Activated gamma-delta T cell (primary cell): Measurements from ENCODE around the gene OPTC.
"Not testable (repeated sequence)": the region's sequence is repeated elsewhere in the genome, so short reads cannot be mapped to it uniquely, and the experiment has no call there.

Source experiments
- DNase-seq: peaks from one replicate; lab custom pipeline; 2025; lab: John Stamatoyannopoulos, UW
- total RNA-seq, 2 donors: gene quantifications; one replicate each; lab custom pipeline; 2026; lab: John Stamatoyannopoulos, UW

Gene OPTC, protein sequence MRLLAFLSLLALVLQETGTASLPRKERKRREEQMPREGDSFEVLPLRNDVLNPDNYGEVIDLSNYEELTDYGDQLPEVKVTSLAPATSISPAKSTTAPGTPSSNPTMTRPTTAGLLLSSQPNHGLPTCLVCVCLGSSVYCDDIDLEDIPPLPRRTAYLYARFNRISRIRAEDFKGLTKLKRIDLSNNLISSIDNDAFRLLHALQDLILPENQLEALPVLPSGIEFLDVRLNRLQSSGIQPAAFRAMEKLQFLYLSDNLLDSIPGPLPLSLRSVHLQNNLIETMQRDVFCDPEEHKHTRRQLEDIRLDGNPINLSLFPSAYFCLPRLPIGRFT
- 0 reads per million in 2 donors for total RNA-seq

DNA sequence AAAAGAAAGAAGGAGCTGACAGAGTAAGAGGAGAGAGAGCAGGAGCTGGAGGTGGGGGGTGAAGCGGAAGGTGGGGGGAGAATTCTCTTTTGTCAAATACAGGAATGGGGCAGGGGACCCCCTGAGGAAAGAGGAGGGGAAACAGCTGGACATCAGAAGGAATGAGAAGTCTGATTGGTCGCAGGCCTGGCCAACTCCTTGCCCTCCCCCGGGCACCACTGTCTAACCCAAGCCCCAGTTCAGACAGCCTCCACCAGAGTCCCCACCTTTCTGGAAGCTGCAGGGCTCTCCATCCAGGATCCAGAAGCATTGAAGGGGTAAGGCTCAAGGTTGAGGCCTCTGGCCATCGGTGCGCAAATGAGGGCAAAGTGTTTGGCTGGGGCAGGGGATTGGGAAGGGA is at the start of gene OPTC:
OPTC (plus strand) TSS at position 253 of the 400 bp plus-strand sequence. CDS start 1,853 bp downstream, outside the sequence.
- DNase-seq, result no peak

GRCh38 chr1:203444171-203444576 is 49.8 kb upstream of the OPTC start:
- DNase-seq, result no peak

DNA sequence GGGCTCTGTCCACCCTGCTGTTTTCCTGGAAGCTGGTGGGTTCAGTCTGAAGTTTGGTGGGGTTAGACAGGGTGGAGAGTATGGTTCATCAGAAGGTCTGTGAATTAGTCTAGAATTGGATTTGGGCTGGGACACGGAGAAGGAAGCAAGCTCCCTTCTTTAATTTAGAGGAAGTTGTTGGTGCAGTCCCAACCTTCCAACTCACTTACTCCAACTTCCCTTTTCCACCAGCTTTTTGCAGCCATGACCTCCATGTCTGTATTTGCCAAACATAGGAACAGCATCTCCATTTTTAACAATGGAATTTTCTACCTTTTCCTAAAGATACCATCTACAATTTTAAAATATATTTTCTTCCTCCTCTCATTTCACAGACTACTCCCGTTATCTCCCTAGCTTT is 46.8 kb upstream of the OPTC start:
- DNase-seq, result no peak

DNA sequence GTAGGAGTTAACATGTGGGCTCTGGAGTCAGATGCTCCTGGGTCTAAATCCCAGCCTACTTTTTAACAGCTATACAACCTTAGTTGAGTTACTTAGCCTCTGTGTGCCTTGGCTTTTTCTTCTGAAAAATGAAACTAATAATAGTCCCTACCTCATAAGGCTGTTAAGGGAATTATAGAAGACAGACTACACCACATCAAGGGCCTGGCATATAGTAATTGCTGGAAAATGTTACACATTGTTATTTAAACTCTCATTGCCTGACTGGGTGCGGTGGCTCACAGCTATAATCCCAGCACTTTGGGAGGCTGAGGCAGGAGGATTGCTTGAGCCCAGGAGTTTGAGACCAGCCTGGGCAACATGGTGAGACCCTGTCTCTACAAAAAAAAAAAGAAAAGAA is 46.4 kb upstream of the OPTC start:
- not testable (repeated sequence) for DNase-seq

DNA sequence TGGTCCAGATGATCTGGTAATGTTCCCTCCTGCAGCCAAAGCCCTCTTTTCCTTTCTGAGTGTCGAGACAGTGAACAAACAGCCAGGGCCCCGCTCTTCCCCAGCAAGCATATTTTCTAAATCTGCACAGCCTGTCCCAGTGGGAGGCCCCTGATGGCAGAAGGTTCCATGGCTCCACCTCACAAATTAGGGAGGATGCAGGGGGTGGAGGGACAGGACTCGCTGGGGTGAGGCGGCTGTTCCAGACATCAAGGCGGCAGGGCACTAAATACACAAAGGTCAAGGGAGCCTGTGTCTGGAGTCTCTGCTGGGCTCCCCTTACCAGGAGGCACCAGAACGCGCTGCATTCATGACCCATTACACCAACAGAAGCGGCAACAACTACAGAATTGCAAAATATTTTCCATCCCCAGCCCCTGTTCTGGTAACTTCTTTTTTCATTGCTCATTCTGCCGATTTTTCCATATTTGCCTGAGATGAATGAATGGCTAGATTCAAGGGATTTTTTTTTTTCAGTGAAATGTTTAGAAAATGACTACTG is 45.4 kb upstream of the OPTC start:
- DNase-seq, result no peak

DNA sequence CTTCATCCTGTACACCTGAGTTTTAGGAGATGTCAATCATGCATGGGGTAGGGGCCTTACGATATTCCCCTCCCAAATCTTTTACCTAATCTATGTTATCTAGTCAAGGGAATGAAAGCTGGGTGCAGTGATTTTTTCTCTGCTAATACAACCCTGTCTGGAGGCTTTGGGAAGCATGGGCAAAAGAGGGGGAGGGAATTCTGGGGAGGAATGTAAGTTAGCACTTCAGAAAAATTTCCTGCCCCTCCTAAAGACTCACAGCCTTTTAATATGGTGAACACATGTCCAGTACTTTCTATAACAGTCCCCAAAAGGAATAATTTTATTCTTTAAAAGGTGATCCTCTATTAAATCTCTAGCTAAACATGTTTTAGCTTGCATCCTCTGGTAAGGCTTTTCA is 44.0 kb upstream of the OPTC start:
- no peak for DNase-seq

DNA sequence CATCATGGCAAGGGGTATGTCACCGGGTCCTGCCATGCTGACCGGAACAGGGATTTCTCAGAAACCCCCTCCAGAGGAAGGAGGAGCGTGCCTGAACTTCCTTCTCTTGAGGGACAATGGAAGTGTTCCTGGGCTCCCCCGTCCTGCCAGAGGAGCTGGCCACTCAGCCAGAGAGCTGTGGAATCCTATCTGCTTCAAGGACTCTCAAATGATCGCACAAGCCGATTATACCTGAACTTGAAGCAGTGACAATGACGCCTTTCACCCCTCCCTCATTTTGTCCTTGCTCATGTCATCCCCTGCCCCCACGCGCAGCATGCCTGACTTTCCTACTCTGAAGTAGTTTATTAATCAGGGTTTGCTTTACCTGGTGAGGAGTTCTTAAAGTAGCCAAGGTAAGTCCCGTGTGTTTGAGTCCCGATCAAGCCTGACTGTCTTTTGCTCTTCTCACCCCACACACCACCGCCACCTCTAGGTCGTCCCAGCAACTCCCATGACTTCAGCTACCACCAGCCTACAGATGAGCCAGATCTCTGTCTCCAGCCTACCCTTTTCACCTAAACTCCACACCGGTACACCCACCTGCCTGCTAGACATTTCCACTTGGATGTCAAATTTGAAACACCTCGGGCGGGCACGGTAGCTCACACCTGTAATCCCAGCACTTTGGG is 43.3 kb upstream of the OPTC start:
- no peak for DNase-seq

- DNase-seq, result no peak
Observed at GRCh38 chr1:203451836-203452784, 41.8 kb upstream of the OPTC start.

- no peak for DNase-seq
Observed at GRCh38 chr1:203453016-203453415, 40.9 kb upstream of the OPTC start.

DNA sequence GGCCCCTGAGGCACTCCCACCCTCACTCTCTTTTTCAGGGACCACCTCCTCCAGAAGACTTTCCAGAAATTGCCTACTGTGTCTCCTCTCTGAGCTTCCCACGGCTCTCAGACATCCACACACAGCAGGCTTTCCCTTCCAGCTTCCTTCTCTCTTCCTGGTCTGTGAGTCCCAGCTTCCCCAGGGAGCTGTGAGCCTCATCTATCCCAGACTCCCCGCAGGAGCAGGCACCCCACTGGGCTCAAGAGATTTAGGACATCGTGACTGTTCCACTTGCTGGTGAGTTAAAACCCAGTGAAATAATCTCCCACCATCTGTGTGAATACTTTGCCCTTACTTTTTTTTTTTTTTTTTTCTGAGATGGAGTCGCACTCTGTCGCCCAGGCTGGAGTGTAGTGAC is 40.3 kb upstream of the OPTC start:
- no peak for DNase-seq

DNA sequence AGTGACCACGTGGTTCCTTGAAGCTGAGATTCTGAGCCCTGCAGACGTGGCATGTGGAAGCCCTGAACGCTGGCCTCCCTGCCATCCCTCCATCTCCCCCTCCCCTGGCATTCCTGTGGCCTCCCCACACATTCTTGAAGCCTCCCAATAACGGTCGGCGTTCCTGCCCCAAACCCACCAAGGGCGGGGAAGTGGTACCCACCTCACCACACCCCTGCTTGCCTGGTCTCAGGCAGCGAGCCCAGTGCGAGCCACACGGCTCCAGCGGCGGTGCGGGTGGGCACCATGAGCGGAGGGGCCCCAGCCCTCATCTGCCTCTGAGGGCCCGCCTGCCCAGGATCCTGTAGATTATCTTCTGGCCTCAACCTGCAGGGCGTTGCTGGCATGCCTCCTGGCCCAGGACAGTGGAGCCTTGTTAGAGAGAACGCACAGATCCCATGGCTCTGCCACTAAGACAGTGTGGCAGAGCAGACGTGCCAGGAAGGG is 38.9 kb upstream of the OPTC start:
- DNase-seq, result no peak

- DNase-seq, result no peak
Observed at GRCh38 chr1:203455706-203456105, 38.2 kb upstream of the OPTC start.

GRCh38 chr1:203456577-203456976 is 37.4 kb upstream of the OPTC start:
- no peak for DNase-seq

GRCh38 chr1:203458078-203458477 is 35.9 kb upstream of the OPTC start:
- no peak for DNase-seq

DNA sequence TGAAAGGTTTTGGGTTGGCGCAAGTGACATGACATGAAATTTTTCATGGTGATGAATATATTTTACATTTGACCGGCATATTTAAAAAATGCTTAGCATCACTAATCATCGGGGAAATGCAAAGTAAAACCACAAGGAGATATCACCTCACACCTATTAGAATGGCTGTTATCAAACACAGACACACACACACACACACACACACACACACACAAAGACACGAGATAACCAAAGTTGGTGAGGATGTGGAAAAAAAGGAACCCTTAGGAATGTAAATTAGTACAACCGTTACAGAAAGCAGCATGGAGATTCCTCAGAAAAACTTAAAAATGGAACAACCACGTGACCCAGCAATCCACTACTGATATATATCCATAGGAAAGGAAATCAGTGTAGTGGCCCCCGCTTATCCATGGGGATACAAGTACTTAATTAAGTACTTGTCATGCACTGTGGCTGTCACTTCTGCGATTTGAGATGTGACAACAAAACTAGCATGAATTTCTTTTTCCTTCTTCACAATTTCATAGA is 34.2 kb upstream of the OPTC start:
- no peak for DNase-seq

- no peak for DNase-seq
Observed at GRCh38 chr1:203461717-203462116, 32.2 kb upstream of the OPTC start.

GRCh38 chr1:203462143-203462542 is 31.8 kb upstream of the OPTC start:
- DNase-seq, result no peak

DNA sequence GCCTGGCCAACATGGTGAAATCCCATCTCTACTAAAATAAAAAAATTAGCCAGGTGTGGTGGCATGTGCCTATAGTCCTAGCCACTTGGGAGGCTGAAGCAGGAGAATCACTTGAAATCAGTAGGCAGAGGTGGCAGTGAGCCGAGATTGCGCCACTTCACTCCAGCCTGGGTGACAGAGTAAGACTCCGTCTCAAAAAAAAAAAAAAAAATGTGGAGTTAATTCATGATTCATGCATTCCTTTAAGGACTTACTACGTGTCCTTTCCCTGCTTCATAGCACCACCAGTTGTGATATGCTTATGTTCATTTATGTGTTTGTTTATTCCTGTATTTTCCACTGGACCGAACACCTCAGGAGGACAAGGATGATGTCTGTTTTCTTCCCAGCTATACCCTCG is 31.1 kb upstream of the OPTC start:
- no peak for DNase-seq

GRCh38 chr1:203463469-203464062 is 30.4 kb upstream of the OPTC start:
- no peak for DNase-seq

DNA sequence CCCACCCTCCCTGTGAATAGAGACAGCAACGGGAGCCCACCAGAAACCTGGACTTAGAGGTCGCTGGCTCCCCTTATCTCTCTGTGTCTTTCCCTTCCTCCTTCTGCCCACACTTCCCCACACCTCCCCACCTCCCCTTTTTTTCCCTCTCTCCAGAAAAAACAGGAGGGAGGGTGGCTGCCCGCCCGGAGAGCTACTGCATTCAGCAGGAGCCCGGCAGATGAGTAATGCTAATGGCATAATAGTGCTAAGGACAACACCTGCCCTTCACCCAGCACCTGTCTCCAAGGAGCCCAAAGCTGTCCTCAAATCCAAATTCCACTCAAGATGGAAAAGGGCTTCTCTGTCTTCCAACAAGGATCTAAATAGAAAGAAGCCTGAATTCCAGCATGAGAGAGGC is 29.7 kb upstream of the OPTC start:
- no peak for DNase-seq

- DNase-seq, result no peak
Observed at GRCh38 chr1:203464743-203465142, 29.2 kb upstream of the OPTC start.
